ENCODE results near the gene NUP188. TPM values are rescaled to one million over a fixed set of nuclear protein-coding genes. Genes with fewer than 3 reads are reported as not detected.
"Not testable (repeated sequence)": the region's sequence is repeated elsewhere in the genome, so short reads cannot be mapped to it uniquely, and the experiment has no call there.

The NUP188 gene
- total RNA-seq, 1 experiment from 2014 or later = 52.0 TPM

DNA sequence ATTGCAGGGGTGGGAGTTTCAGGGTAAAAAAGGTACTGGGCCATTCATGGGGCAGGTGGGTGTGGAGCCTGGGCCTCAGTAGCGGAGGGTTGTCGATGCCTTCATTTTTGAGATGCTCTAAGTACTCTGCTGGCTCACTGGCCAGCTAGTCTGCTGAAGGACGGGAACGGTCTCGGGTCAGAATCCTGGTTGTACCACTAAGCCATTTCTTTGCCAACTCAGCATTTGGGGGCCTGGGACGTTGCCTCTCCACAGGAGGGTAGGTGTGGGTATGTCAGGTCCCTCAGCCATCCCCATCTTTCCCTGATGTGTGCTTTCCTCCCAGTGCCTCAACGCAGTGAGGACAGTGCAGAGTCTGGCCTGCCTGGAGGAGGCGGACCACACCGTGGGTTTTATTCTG lies 55.5 kb downstream of the NUP188 start:
- Histone ChIP-seq H3K27ac (ENCODE audit: low read length) (no peak overlapping the region), H3K4me3 (ENCODE audit: low read length) (no peak overlapping the region), H3K36me3 (ENCODE audit: low read depth, low read length) (peaks cover 12% of the 10 kb centered on the region; the same call in 1 of the 2 replicates), H4K20me1 (ENCODE audit: low read length) (no peaks in the 10 kb centered on the region), H3K4me1 (ENCODE audit: insufficient read depth, low read length) (no peaks in the 10 kb centered on the region), H3K9me3 (ENCODE audit: low read length) (no peaks in the 10 kb centered on the region), H3K9ac (ENCODE audit: low read length) (no peak overlapping the region), H3K79me2 (ENCODE audit: low read length) (no peaks in the 10 kb centered on the region), H3K4me2 (ENCODE audit: low read length) (no peak overlapping the region), H2AFZ (ENCODE audit: low read length) (no peak overlapping the region), H3K27me3 (ENCODE audit: low read length) (no peaks in the 10 kb centered on the region), H3F3A (ENCODE audit: low read length, unreplicated experiment) (no peaks in the 10 kb centered on the region), H3K9me2 (replicated peaks; ENCODE audit: low read length) (no peaks in the 10 kb centered on the region)
- TF ChIP-seq, protein P1, sequence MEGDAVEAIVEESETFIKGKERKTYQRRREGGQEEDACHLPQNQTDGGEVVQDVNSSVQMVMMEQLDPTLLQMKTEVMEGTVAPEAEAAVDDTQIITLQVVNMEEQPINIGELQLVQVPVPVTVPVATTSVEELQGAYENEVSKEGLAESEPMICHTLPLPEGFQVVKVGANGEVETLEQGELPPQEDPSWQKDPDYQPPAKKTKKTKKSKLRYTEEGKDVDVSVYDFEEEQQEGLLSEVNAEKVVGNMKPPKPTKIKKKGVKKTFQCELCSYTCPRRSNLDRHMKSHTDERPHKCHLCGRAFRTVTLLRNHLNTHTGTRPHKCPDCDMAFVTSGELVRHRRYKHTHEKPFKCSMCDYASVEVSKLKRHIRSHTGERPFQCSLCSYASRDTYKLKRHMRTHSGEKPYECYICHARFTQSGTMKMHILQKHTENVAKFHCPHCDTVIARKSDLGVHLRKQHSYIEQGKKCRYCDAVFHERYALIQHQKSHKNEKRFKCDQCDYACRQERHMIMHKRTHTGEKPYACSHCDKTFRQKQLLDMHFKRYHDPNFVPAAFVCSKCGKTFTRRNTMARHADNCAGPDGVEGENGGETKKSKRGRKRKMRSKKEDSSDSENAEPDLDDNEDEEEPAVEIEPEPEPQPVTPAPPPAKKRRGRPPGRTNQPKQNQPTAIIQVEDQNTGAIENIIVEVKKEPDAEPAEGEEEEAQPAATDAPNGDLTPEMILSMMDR (conservative IDR thresholded peaks at IDR 0.05; ENCODE audit: low read depth, low read length) = no peak
- no peak for TF ChIP-seq EZH2phosphoT487 (IDR thresholded peaks at IDR 0.05; ENCODE audit: borderline replicate concordance, low read length)
- TF ChIP-seq EZH2 (IDR thresholded peaks at IDR 0.05; ENCODE audit: low read length, unreplicated experiment) = no peak
- ATAC-seq (no peak), DNase-seq (no peak)
- BruUV-seq (replicated peaks) = no TSS peak
- CTCF ChIA-PET = no interaction called here
- POLR2A ChIA-PET (ENCODE audit: unreplicated experiment) = no interaction called here
- intact Hi-C loops (cut with micrococcal nuclease) = no loop called here

DNA sequence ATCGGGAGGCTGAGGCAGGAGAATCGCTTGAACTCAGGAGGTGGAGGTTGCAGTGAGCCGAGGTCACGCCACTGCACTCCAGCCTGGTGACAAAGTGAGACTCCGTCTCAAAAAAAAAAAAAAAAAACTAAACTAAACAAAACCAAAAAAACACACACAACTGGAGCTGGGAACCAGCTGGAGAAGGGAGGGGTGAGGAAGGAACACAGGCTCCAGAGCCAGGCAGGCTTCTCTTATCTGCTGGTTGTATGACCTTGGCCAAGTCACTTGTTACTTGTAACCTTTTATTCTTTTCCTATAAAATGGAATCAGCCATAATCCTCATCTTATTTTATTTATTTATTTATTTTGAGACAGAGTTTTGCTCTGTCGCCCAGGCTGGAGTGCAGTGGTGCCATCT lies 56.7 kb downstream of the NUP188 start:
- H3K27ac ChIP-seq (ENCODE audit: low read length); H3K4me1 ChIP-seq (ENCODE audit: insufficient read depth, low read length); H3K9me2 ChIP-seq (replicated peaks; ENCODE audit: low read length); H3K9ac ChIP-seq (ENCODE audit: low read length); intact Hi-C loops (cut with micrococcal nuclease); H3F3A ChIP-seq (ENCODE audit: low read length, unreplicated experiment); H3K79me2 ChIP-seq (ENCODE audit: low read length); H3K27me3 ChIP-seq (ENCODE audit: low read length); H2AFZ ChIP-seq (ENCODE audit: low read length); H3K4me2 ChIP-seq (ENCODE audit: low read length); ATAC-seq; H3K9me3 ChIP-seq (ENCODE audit: low read length); CTCF ChIA-PET; BruUV-seq (replicated peaks); DNase-seq; H4K20me1 ChIP-seq (ENCODE audit: low read length); H3K4me3 ChIP-seq (ENCODE audit: low read length); POLR2A ChIA-PET (ENCODE audit: unreplicated experiment): not testable (repeated sequence)
- H3K36me3 ChIP-seq (ENCODE audit: low read depth, low read length) = peaks cover 12% of the 10 kb centered on the region; the same call in 1 of the 2 replicates

DNA sequence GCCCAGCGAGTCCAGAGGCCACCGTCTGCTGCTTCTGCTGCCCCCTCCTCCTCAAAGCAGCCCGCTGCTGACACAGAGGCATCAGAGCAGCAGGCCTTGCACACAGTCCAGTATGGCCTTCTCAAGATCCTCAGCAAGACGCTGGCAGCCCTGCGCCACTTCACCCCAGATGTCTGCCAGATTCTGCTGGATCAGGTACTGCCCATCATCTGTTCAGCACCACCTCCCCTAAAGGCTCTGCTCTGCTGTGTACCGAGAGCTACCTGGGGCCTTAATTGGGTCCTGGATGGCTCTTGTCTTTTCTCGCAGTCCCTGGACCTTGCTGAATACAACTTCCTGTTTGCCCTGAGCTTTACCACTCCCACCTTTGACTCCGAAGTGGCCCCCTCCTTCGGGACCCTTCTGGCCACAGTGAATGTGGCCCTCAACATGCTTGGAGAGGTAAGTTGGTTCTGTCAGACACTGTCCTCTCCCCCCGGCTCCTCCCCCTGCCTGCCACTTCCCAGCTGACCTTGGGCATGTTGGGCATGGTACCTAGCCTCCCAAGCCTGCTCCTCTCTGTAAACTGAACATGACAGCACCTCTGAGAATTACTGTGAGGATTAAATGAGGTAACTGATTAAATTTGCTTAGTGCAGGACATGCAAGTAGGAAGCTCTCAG lies 58.0 kb downstream of the NUP188 start:
- Histone ChIP-seq H3K9me3 (ENCODE audit: low read length) (no peaks in the 10 kb centered on the region), H3K4me2 (ENCODE audit: low read length) (no peak overlapping the region), H3K4me3 (ENCODE audit: low read length) (no peak overlapping the region), H3K4me1 (ENCODE audit: insufficient read depth, low read length) (no peaks in the 10 kb centered on the region), H3K36me3 (ENCODE audit: low read depth, low read length) (peaks cover 12% of the 10 kb centered on the region; the same call in 1 of the 2 replicates), H2AFZ (ENCODE audit: low read length) (no peak overlapping the region), H3K9ac (ENCODE audit: low read length) (no peak overlapping the region), H3F3A (ENCODE audit: low read length, unreplicated experiment) (no peaks in the 10 kb centered on the region), H3K27ac (ENCODE audit: low read length) (no peak overlapping the region), H4K20me1 (ENCODE audit: low read length) (no peaks in the 10 kb centered on the region), H3K9me2 (replicated peaks; ENCODE audit: low read length) (no peaks in the 10 kb centered on the region), H3K79me2 (ENCODE audit: low read length) (no peaks in the 10 kb centered on the region), H3K27me3 (ENCODE audit: low read length) (no peaks in the 10 kb centered on the region)
- no TSS peak for BruUV-seq (replicated peaks)
- ATAC-seq = no peak
- intact Hi-C loops (cut with micrococcal nuclease) = no loop called here
- CTCF ChIA-PET = interaction anchor here (0.6 to 0.7 kb wide), 2 partner anchors 23 to 187 kb away, joined by 3 to 5 read pairs; partner anchors contain the start of genes ENDOG and SH3GLB2
- POLR2A ChIA-PET (ENCODE audit: unreplicated experiment) = interaction anchor here (0.6 kb wide), 1 partner anchor 23 kb away, joined by 3 read pairs; no protein-coding TSS in a partner anchor
- no peak for TF ChIP-seq EZH2phosphoT487 (IDR thresholded peaks at IDR 0.05; ENCODE audit: borderline replicate concordance, low read length)
- TF ChIP-seq EZH2 (IDR thresholded peaks at IDR 0.05; ENCODE audit: low read length, unreplicated experiment) = no peak
- TF ChIP-seq, protein P1 (conservative IDR thresholded peaks at IDR 0.05; ENCODE audit: low read depth, low read length) = no peak
- DNase-seq = no peak
